Astrocyte of the cerebellum (primary cell): ENCODE results near the gene DDX20.
"Not testable (repeated sequence)": the region's sequence is repeated elsewhere in the genome, so short reads cannot be mapped to it uniquely, and the experiment has no call there.

ENCODE experiments used
- DNase-seq: peaks from one replicate; pipeline ENCODE4 v3.0.0-alpha.2; 2011; ENCODE audit warnings: low read depth
- H3K4me3 ChIP-seq: 2 replicates; pipeline ENCODE4 v1.5.1; 2011; ENCODE audit warnings: mild to moderate bottlenecking, low read depth, low read length, moderate library complexity
- in situ Hi-C: cut with HindIII; loops from 2 replicates; pipeline ENCODE4 v1.10.0; 2017; ENCODE audit warnings: low sequenced_read_pairs
- TF ChIP-seq, protein P1 (sequence below): IDR thresholded peaks from 2 replicates; pipeline ENCODE4 v1.5.1; 2012; ENCODE audit warnings: low read length, low read depth, moderate library complexity, mild to moderate bottlenecking; ENCODE audit errors: missing control alignments

Gene DDX20

GRCh38 chr1:111789666-111790316, 34.1 kb downstream of the DDX20 start:
- TF ChIP-seq, protein P1, sequence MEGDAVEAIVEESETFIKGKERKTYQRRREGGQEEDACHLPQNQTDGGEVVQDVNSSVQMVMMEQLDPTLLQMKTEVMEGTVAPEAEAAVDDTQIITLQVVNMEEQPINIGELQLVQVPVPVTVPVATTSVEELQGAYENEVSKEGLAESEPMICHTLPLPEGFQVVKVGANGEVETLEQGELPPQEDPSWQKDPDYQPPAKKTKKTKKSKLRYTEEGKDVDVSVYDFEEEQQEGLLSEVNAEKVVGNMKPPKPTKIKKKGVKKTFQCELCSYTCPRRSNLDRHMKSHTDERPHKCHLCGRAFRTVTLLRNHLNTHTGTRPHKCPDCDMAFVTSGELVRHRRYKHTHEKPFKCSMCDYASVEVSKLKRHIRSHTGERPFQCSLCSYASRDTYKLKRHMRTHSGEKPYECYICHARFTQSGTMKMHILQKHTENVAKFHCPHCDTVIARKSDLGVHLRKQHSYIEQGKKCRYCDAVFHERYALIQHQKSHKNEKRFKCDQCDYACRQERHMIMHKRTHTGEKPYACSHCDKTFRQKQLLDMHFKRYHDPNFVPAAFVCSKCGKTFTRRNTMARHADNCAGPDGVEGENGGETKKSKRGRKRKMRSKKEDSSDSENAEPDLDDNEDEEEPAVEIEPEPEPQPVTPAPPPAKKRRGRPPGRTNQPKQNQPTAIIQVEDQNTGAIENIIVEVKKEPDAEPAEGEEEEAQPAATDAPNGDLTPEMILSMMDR, result no peak
- DNase-seq, result no peak
- in situ Hi-C loops, result no loop called here
- H3K4me3 ChIP-seq, result no peak overlapping the region

DNA sequence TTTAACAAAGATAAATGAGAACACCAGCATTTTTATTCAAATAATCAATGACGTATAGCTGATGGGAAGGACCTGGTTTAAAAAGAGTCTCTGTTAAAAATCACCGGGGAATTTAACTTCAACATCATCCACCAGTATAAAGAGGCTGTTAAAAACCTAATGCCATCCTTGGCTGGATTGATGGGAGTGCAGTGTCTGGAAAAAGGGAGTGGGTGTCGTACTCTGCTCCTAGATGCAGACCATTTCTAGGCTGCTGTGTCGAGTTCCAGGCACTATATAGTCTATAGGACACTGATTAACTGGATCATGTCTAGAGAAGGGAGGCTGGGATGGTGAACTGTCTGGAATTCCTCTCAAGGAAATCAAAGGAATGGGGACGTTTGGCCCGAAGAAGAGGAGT, 36.1 kb downstream of the DDX20 start:
- H3K4me3 ChIP-seq, result no peak overlapping the region
- DNase-seq, result no peak
- TF ChIP-seq, protein P1, result no peak
- in situ Hi-C loops, result no loop called here

DNA sequence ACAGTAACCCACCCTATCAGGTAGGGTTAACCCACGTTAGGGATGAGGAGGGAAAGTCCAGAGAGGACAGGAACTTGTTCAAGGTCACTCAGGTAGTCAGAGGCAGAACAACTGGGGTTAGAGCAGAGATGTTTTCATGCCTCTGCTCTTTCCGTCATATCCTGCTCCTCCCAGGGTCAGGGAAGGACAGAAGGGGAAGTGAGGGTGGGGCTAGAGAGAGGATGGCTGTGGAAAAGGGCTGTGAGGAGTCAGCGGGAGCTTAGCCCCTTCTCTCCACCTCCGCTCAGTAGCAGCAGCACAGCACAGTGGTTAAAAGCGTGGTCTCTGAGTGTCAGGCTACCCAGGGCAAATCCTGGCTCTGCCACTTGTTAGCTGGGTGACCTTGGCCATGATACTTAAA, 36.5 kb downstream of the DDX20 start:
- H3K4me3 ChIP-seq, result no peak overlapping the region
- no peak for DNase-seq
- in situ Hi-C loops, result no loop called here
- TF ChIP-seq, protein P1, result no peak

DNA sequence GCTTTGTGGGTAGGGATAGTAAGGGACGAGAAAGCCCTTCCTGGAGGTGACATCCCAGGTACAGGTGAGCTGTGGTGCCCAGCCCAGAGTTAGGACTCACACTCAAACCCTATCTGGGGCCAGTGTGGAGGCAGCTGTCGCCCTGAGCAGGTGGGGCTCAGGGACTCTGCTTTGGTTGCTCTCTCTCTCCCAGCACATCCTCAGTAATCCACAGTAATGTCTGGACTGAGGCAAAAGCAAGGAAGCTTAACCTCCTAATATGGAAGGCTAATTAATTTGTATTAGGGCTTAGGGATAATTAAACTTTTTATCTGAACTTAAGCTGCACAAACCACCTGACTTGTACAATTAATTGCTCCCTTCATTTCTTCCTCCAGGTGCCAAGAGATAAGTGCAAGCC, 38.2 kb downstream of the DDX20 start:
- DNase-seq, result no peak
- in situ Hi-C loops, result no loop called here
- TF ChIP-seq, protein P1, result no peak

DNA sequence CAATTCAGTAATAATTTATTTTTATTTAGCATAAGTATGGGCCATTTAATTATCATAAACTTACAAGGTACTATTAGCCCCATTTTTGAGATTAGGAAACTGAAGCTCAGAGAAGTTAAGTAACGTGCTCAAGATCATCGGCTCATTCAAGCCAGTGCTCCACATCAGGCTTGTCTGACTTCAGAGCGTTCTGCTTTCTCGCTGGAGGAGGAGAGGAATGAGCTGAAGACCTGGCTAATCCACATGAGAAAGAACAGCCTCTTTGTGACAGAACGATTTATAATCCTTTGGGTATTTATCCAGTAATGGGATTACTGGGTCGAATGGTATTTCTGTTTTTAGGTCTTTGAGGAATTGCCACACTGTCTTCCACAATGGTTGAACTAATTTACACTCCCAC, 39.7 kb downstream of the DDX20 start:
- TF ChIP-seq, protein P1, result no peak
- in situ Hi-C loops, result no loop called here
- no peak for DNase-seq
- H3K4me3 ChIP-seq, result no peak overlapping the region

More for the DNA sequence above, 38.2 kb downstream of the DDX20 start:
- no peak overlapping the region for H3K4me3 ChIP-seq

- no peak overlapping the region for H3K4me3 ChIP-seq
- no peak for DNase-seq
- in situ Hi-C loops, result no loop called here
- TF ChIP-seq, protein P1, result no peak
These were observed 42.9 kb downstream of the DDX20 start for GRCh38 chr1:111798580-111798979.

- in situ Hi-C loops, H3K4me3 ChIP-seq, DNase-seq: not testable (repeated sequence)
These were observed 44.0 kb downstream of the DDX20 start for GRCh38 chr1:111799722-111800121.
